ENCODE measurements around the gene TRAPPC4.
"Not testable (repeated sequence)": the region's sequence is repeated elsewhere in the genome, so short reads cannot be mapped to it uniquely, and the experiment has no call there.

TRAPPC4 gene

GRCh38 chr11:118979434-118979833 is 39.1 kb upstream of the TRAPPC4 start:
- no peaks in the 10 kb centered on the region for H3K4me1 ChIP-seq (ENCODE audit: insufficient read depth, poor library complexity, severe bottlenecking)
- no peaks in the 10 kb centered on the region for H3K27me3 ChIP-seq (ENCODE audit: insufficient read depth, poor library complexity, severe bottlenecking)
- H3K27ac ChIP-seq (ENCODE audit: poor library complexity, severe bottlenecking): no peak overlapping the region
- H3K4me3 ChIP-seq (ENCODE audit: severe bottlenecking): no peak overlapping the region
- no peak for ATAC-seq (ENCODE audit: low read depth)
- no peaks in the 10 kb centered on the region for H3K9me3 ChIP-seq (ENCODE audit: severe bottlenecking)
- no peak for TF ChIP-seq CTCF (IDR thresholded peaks at IDR 0.05; ENCODE audit: poor library complexity, severe bottlenecking)
- H3K36me3 ChIP-seq (ENCODE audit: low read depth): no peaks in the 10 kb centered on the region
- no peak for DNase-seq (ENCODE audit: low spot score)

GRCh38 chr11:118980191-118980881 is 38.2 kb upstream of the TRAPPC4 start:
- H3K27me3 ChIP-seq (ENCODE audit: insufficient read depth, poor library complexity, severe bottlenecking): no peaks in the 10 kb centered on the region
- no peaks in the 10 kb centered on the region for H3K4me1 ChIP-seq (ENCODE audit: insufficient read depth, poor library complexity, severe bottlenecking)
- no peak overlapping the region for H3K27ac ChIP-seq (ENCODE audit: poor library complexity, severe bottlenecking)
- ATAC-seq (ENCODE audit: low read depth): no peak
- no peaks in the 10 kb centered on the region for H3K36me3 ChIP-seq (ENCODE audit: low read depth)
- DNase-seq (ENCODE audit: low spot score): no peak
- H3K4me3 ChIP-seq (ENCODE audit: severe bottlenecking): no peak overlapping the region
- no peaks in the 10 kb centered on the region for H3K9me3 ChIP-seq (ENCODE audit: severe bottlenecking)
- no peak for TF ChIP-seq CTCF (IDR thresholded peaks at IDR 0.05; ENCODE audit: poor library complexity, severe bottlenecking)

GRCh38 chr11:118984337-118984736 is 34.2 kb upstream of the TRAPPC4 start:
- H3K27me3 ChIP-seq (ENCODE audit: insufficient read depth, poor library complexity, severe bottlenecking); H3K4me1 ChIP-seq (ENCODE audit: insufficient read depth, poor library complexity, severe bottlenecking); H3K27ac ChIP-seq (ENCODE audit: poor library complexity, severe bottlenecking); H3K4me3 ChIP-seq (ENCODE audit: severe bottlenecking); DNase-seq (ENCODE audit: low spot score); H3K36me3 ChIP-seq (ENCODE audit: low read depth); ATAC-seq (ENCODE audit: low read depth); H3K9me3 ChIP-seq (ENCODE audit: severe bottlenecking): not testable (repeated sequence)

- DNase-seq (ENCODE audit: low spot score) (no peak), ATAC-seq (ENCODE audit: low read depth) (no peak)
- no peaks in the 10 kb centered on the region for H3K9me3 ChIP-seq (ENCODE audit: severe bottlenecking)
- H3K4me3 ChIP-seq (ENCODE audit: severe bottlenecking): no peak overlapping the region
- no peaks in the 10 kb centered on the region for H3K27me3 ChIP-seq (ENCODE audit: insufficient read depth, poor library complexity, severe bottlenecking)
- peaks cover 8% of the 10 kb centered on the region for H3K4me1 ChIP-seq (ENCODE audit: insufficient read depth, poor library complexity, severe bottlenecking)
- no peaks in the 10 kb centered on the region for H3K36me3 ChIP-seq (ENCODE audit: low read depth)
- no peak for TF ChIP-seq CTCF (IDR thresholded peaks at IDR 0.05; ENCODE audit: poor library complexity, severe bottlenecking)
- H3K27ac ChIP-seq (ENCODE audit: poor library complexity, severe bottlenecking): no peak overlapping the region
Measured at GRCh38 chr11:118984825-118985224, 33.7 kb upstream of the TRAPPC4 start.

GRCh38 chr11:118988280-118988679 is 30.3 kb upstream of the TRAPPC4 start:
- DNase-seq (ENCODE audit: low spot score) (peak; percentile 84), ATAC-seq (ENCODE audit: low read depth) (peak; percentile 88)
- Histone ChIP-seq H3K36me3 (ENCODE audit: low read depth) (no peaks in the 10 kb centered on the region), H3K4me3 (ENCODE audit: severe bottlenecking) (no peak overlapping the region), H3K27me3 (ENCODE audit: insufficient read depth, poor library complexity, severe bottlenecking) (no peaks in the 10 kb centered on the region), H3K27ac (ENCODE audit: poor library complexity, severe bottlenecking) (peak overlapping the region; percentile 34), H3K9me3 (ENCODE audit: severe bottlenecking) (no peaks in the 10 kb centered on the region), H3K4me1 (ENCODE audit: insufficient read depth, poor library complexity, severe bottlenecking) (peaks cover 8% of the 10 kb centered on the region)
- TF ChIP-seq CTCF (IDR thresholded peaks at IDR 0.05; ENCODE audit: poor library complexity, severe bottlenecking): no peak

GRCh38 chr11:118991486-118992038 is 27.0 kb upstream of the TRAPPC4 start:
- H3K4me3 ChIP-seq (ENCODE audit: severe bottlenecking); H3K36me3 ChIP-seq (ENCODE audit: low read depth); H3K27ac ChIP-seq (ENCODE audit: poor library complexity, severe bottlenecking); ATAC-seq (ENCODE audit: low read depth); H3K4me1 ChIP-seq (ENCODE audit: insufficient read depth, poor library complexity, severe bottlenecking); H3K27me3 ChIP-seq (ENCODE audit: insufficient read depth, poor library complexity, severe bottlenecking); H3K9me3 ChIP-seq (ENCODE audit: severe bottlenecking); DNase-seq (ENCODE audit: low spot score): not testable (repeated sequence)
